IMR-90 (cell line): ENCODE measurements around the gene TMEM235. TPM values are rescaled to one million over a fixed set of nuclear protein-coding genes. Genes with fewer than 3 reads are reported as not detected.

ENCODE experiments used
- ATAC-seq: fragments of 200-7000 bp; cut with Tn5 transposase; 2 replicates; pipeline ENCODE4 v1.9.1; 2020; ENCODE audit warnings: low read depth, mild to moderate bottlenecking, moderate library complexity
- BruUV-seq: library from RNA; stranded (reverse); fragments of 400-500 nt; replicated peaks from 2 replicates; lab custom pipeline; 2021; lab: Mats Ljungman, UMichigan
- CTCF ChIA-PET: fragments of 300-600 bp; formaldehyde crosslinking; extraction: SDS; loops from one replicate; lab custom pipeline; 2021; ENCODE audit warnings: antibody characterized with exemption; lab: Yijun Ruan, JAX
- POLR2A ChIA-PET: fragments of 300-600 bp; sonication (Branson Sonifier 250); formaldehyde crosslinking; loops from one replicate; lab custom pipeline; 2022; ENCODE audit warnings: antibody characterized with exemption; ENCODE audit not compliant: unreplicated experiment; lab: Charles Lee
- DNase-seq: peaks from one replicate; pipeline ENCODE4 v3.0.0; 2013
- H2AFZ ChIP-seq: replicated peaks from 2 replicates; pipeline ENCODE3; 2013; ENCODE audit warnings: low read length, mild to moderate bottlenecking; ENCODE audit not compliant: poor library complexity
- H2AK5ac ChIP-seq: 2 replicates; pipeline ENCODE4 v1.6.1; 2013; ENCODE audit warnings: low read depth, low read length, inconsistent platforms
- H2AK9ac ChIP-seq: replicated peaks from 2 replicates; pipeline ENCODE3; 2013; ENCODE audit warnings: mild to moderate bottlenecking, low read depth, low read length, moderate library complexity; ENCODE audit not compliant: poor library complexity
- H2BK120ac ChIP-seq: 2 replicates; pipeline ENCODE4 v1.6.1; 2013; ENCODE audit warnings: low read depth, low read length, inconsistent platforms
- H2BK15ac ChIP-seq: 3 replicates; pipeline ENCODE4 v1.6.1; 2013; ENCODE audit warnings: low read depth, low read length, inconsistent platforms
- H2BK20ac ChIP-seq: 2 replicates; pipeline ENCODE4 v1.6.1; 2013; ENCODE audit warnings: low read depth, mild to moderate bottlenecking, inconsistent platforms, low read length, moderate library complexity
- H2BK5ac ChIP-seq: 2 replicates; pipeline ENCODE4 v1.6.1; 2013; ENCODE audit warnings: mild to moderate bottlenecking, low read depth, low read length, inconsistent platforms; ENCODE audit not compliant: poor library complexity, severe bottlenecking
- H3K14ac ChIP-seq: replicated peaks from 2 replicates; pipeline ENCODE4 v1.6.1; 2013; ENCODE audit warnings: low read depth, low read length, inconsistent platforms
- H3K18ac ChIP-seq: 2 replicates; pipeline ENCODE4 v1.6.1; 2013; ENCODE audit warnings: low read depth, low read length, control low read depth
- H3K23ac ChIP-seq: 2 replicates; pipeline ENCODE4 v1.6.1; 2013; ENCODE audit warnings: low read depth, low read length, inconsistent platforms
- H3K27ac ChIP-seq: 2 replicates; pipeline ENCODE4 v1.5.1; 2013; ENCODE audit warnings: mild to moderate bottlenecking, control low read depth, low read length; ENCODE audit not compliant: insufficient read depth
- H3K27me3 ChIP-seq: 2 replicates; pipeline ENCODE4 v1.6.1; 2013; ENCODE audit warnings: low read length; ENCODE audit not compliant: control insufficient read depth, insufficient read depth
- H3K36me3 ChIP-seq: 2 replicates; pipeline ENCODE4 v1.6.1; 2013; ENCODE audit warnings: low read length, mixed read lengths; ENCODE audit not compliant: control insufficient read depth, insufficient read depth
- H3K4ac ChIP-seq: 2 replicates; pipeline ENCODE4 v1.6.1; 2013; ENCODE audit warnings: low read depth, low read length, inconsistent platforms
- H3K4me1 ChIP-seq: 2 replicates; pipeline ENCODE4 v1.6.1; 2013; ENCODE audit warnings: low read length, mixed read lengths; ENCODE audit not compliant: control insufficient read depth, insufficient read depth
- H3K4me2 ChIP-seq: 2 replicates; pipeline ENCODE4 v1.6.1; 2013; ENCODE audit warnings: low read depth, mild to moderate bottlenecking, control low read depth, low read length, moderate library complexity
- H3K4me3 ChIP-seq: 2 replicates; pipeline ENCODE4 v1.5.1; 2013; ENCODE audit warnings: low read depth, mild to moderate bottlenecking, control low read depth, low read length, moderate library complexity; ENCODE audit not compliant: insufficient read depth
- H3K56ac ChIP-seq: 2 replicates; pipeline ENCODE4 v1.6.1; 2013; ENCODE audit warnings: low read length, inconsistent platforms; ENCODE audit not compliant: insufficient read depth; ENCODE audit errors: extremely low read depth
- H3K79me1 ChIP-seq, 2 experiments: 2 replicates each; pipeline ENCODE4 v1.6.1; 2013; ENCODE audit warnings: low read length in 2 of 2, inconsistent platforms in 1 of 2, low read depth in 1 of 2
- H3K9ac ChIP-seq: 2 replicates; pipeline ENCODE4 v1.6.1; 2013; ENCODE audit warnings: low read depth, low read length, control low read depth
- H3K9me1 ChIP-seq: 2 replicates; pipeline ENCODE4 v1.6.1; 2013; ENCODE audit warnings: low read length, inconsistent platforms; ENCODE audit not compliant: insufficient read depth
- H3K9me3 ChIP-seq: 2 replicates; pipeline ENCODE4 v1.6.1; 2013; ENCODE audit warnings: low read length; ENCODE audit not compliant: control insufficient read depth, insufficient read depth
- H4K20me1 ChIP-seq: 2 replicates; pipeline ENCODE4 v1.6.1; 2013; ENCODE audit warnings: low read length, inconsistent platforms; ENCODE audit not compliant: insufficient read depth
- H4K5ac ChIP-seq: 2 replicates; pipeline ENCODE4 v1.6.1; 2013; ENCODE audit warnings: mild to moderate bottlenecking, low read depth, low read length, control low read depth
- H4K8ac ChIP-seq, 2 experiments: 2 replicates each; pipeline ENCODE4 v1.6.1; 2013; ENCODE audit warnings: low read depth in 2 of 2, low read length in 2 of 2, control low read depth in 1 of 2, inconsistent platforms in 1 of 2
- H4K91ac ChIP-seq: 2 replicates; pipeline ENCODE4 v1.6.1; 2013; ENCODE audit warnings: low read depth, low read length, inconsistent platforms; ENCODE audit not compliant: insufficient read depth
- BHLHE40 ChIP-seq: fragments of 150-350 bp; IDR thresholded peaks from 2 replicates; pipeline ENCODE4 v1.6.1; 2016; ENCODE audit warnings: mild to moderate bottlenecking, low read depth, low read length
- CEBPB ChIP-seq: IDR thresholded peaks from 2 replicates; pipeline ENCODE4 v1.6.1; 2012; ENCODE audit warnings: low read depth, low read length, improper control_type of control experiment
- CHD1 ChIP-seq: IDR thresholded peaks from 2 replicates; pipeline ENCODE4 v1.6.1; 2012; ENCODE audit warnings: low read depth, low read length, improper control_type of control experiment
- FOS ChIP-seq: fragments of 150-350 bp; IDR thresholded peaks from 2 replicates; pipeline ENCODE4 v1.6.1; 2016; ENCODE audit warnings: low read depth, low read length
- MAFK ChIP-seq: IDR thresholded peaks from 2 replicates; pipeline ENCODE4 v1.6.1; 2012; ENCODE audit warnings: low read depth, low read length, improper control_type of control experiment
- MAZ ChIP-seq: IDR thresholded peaks from 2 replicates; pipeline ENCODE4 v1.6.1; 2012; ENCODE audit warnings: low read depth, mild to moderate bottlenecking, low read length, improper control_type of control experiment, moderate library complexity, borderline replicate concordance
- MXI1 ChIP-seq: IDR thresholded peaks from 2 replicates; pipeline ENCODE4 v1.6.1; 2012; ENCODE audit warnings: low read depth, mild to moderate bottlenecking, low read length, moderate library complexity, borderline replicate concordance
- NFE2L2 ChIP-seq: fragments of 150-350 bp; IDR thresholded peaks from 2 replicates; pipeline ENCODE4 v1.6.1; 2016; ENCODE audit warnings: low read depth, mild to moderate bottlenecking, low read length
- POLR2A ChIP-seq: IDR thresholded peaks from 2 replicates; pipeline ENCODE4 v1.6.1; 2012; ENCODE audit warnings: mild to moderate bottlenecking, low read depth, low read length
- RAD21 ChIP-seq: IDR thresholded peaks from 2 replicates; pipeline ENCODE4 v1.6.1; 2012; ENCODE audit warnings: low read length, improper control_type of control experiment
- RCOR1 ChIP-seq: IDR thresholded peaks from 2 replicates; pipeline ENCODE4 v1.6.1; 2012; ENCODE audit warnings: mild to moderate bottlenecking, low read length, improper control_type of control experiment; ENCODE audit not compliant: insufficient replicate concordance
- RFX5 ChIP-seq: IDR thresholded peaks from 2 replicates; pipeline ENCODE4 v1.8.0; 2012; ENCODE audit warnings: low read depth, mild to moderate bottlenecking, low read length, moderate library complexity
- SMC3 ChIP-seq: fragments of 150-350 bp; IDR thresholded peaks from 2 replicates; pipeline ENCODE4 v1.6.1; 2016; ENCODE audit warnings: low read depth, mild to moderate bottlenecking, antibody characterized with exemption, low read length, moderate library complexity
- WGBS, 2 experiments: methylation state at CpG; one replicate each; pipeline versions ENCODE4 v1.1.5 to v1.1.7; 2013; ENCODE audit warnings: missing lambda C conversion rate in 2 of 2; ENCODE audit not compliant: insufficient read length in 1 of 2; ENCODE audit errors: extremely low coverage in 2 of 2; 5-methylcytosine and 5-hydroxymethylcytosine counted together
- dilution Hi-C: fragments of 300-500 bp; cut with HindIII; formaldehyde crosslinking; loops from one replicate; pipeline ENCODE4 v1.14.3; 2018; ENCODE audit warnings: low sequenced_read_pairs; ENCODE audit not compliant: unreplicated experiment
- in situ Hi-C: fragments of 300-500 bp; cut with MboI; formaldehyde crosslinking; loops from 3 replicates; pipeline ENCODE4 v1.14.3; 2019; ENCODE audit warnings: low sequenced_read_pairs, inconsistent platforms, mixed read lengths
- intact Hi-C: fragments of 100-400 bp; cut with micrococcal nuclease; formaldehyde crosslinking; loops from 2 replicates; pipeline ENCODE4 v1.10.0; 2022
- polyA plus RNA-seq, 3 experiments: library from polyadenylated mRNA; depleted of rRNA; stranded (reverse); fragments of >200 nt; gene quantifications; 2 replicates each; pipeline ENCODE4 v1.2.3, GENCODE V29; 2012; ENCODE audit warnings: low replicate concordance in 1 of 3
- total RNA-seq: library from RNA; depleted of rRNA; stranded (reverse); fragments of >200 nt; gene quantifications from 2 replicates; pipeline ENCODE4 v1.2.3, GENCODE V29; 2012
- TF ChIP-seq, protein P1 (sequence below): fragments of 150-350 bp; IDR thresholded peaks from 2 replicates; pipeline ENCODE4 v1.6.1; 2016; ENCODE audit warnings: low read depth, mild to moderate bottlenecking, low read length, moderate library complexity, borderline replicate concordance
- TF ChIP-seq, protein P2 (sequence below): fragments of 150-350 bp; IDR thresholded peaks from 2 replicates; pipeline ENCODE4 v1.6.1; 2017; ENCODE audit warnings: mild to moderate bottlenecking, antibody characterized with exemption, low read length, low read depth
- TF ChIP-seq, protein P3 (sequence below): conservative IDR thresholded peaks from 2 replicates; pipeline ENCODE4 v1.5.1; 2012; ENCODE audit warnings: mild to moderate bottlenecking, low read depth, low read length, improper control_type of control experiment

TMEM235 gene
- total and polyA plus RNA-seq, 2 of the 4 experiments (the other 2 are of a cell fraction), result not detected

DNA sequence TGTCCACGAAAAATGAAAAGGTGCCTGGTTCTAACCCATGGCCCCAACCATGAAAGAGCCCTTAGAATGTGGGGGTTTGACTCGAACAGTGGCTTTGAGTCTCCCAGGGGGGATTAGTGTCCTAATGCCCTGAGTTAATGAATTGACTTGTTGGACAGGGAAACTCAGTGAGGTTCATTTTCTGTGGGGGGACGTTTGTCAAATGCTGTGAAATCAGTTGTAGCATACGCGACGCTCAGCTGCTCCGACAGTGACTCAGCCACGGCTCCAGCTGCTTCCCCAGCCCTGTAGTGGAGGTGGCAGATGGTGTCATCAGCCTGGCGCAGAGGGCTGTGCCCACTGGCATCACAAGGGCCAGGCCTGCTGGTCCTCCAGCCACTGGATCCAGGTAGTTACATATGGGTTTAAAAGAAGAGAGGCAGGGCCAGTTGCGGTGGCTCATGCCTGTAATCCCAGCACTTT lies 3.9 kb upstream of the TMEM235 start:
- no peaks in the 10 kb centered on the region; the same call in 1 of the 2 replicates for H4K20me1 ChIP-seq
- dilution Hi-C loops, result no loop called here
- peaks cover 25% of the 10 kb centered on the region for H3K27me3 ChIP-seq
- peaks cover 0 to 3% of the 10 kb centered on the region in 2 experiments; a peak in 1 of 4 replicates for H3K79me1 ChIP-seq
- no peak overlapping the region for H3K56ac ChIP-seq
- H3K4ac ChIP-seq, result no peak overlapping the region
- H4K8ac ChIP-seq, result no peak overlapping the region
- H4K91ac ChIP-seq, result no peak overlapping the region
- ATAC-seq (no peak), DNase-seq (peak; percentile 16)
- H4K5ac ChIP-seq, result no peak overlapping the region
- ChIA-PET CTCF (no interaction called here), POLR2A (no interaction called here)
- H3K36me3 ChIP-seq, result no peaks in the 10 kb centered on the region
- intact Hi-C loops, result no loop called here
- no peaks in the 10 kb centered on the region for H3K4me1 ChIP-seq
- no peak overlapping the region for H2BK20ac ChIP-seq
- BruUV-seq, result no TSS peak
- H2BK15ac ChIP-seq, result no peak overlapping the region
- peak overlapping the region; percentile 55 for H2AK9ac ChIP-seq
- no peak overlapping the region for H3K14ac ChIP-seq
- no peaks in the 10 kb centered on the region for H3K9me3 ChIP-seq
- no peak overlapping the region for H2BK120ac ChIP-seq
- H2AK5ac ChIP-seq, result no peak overlapping the region
- TF ChIP-seq, protein P1, sequence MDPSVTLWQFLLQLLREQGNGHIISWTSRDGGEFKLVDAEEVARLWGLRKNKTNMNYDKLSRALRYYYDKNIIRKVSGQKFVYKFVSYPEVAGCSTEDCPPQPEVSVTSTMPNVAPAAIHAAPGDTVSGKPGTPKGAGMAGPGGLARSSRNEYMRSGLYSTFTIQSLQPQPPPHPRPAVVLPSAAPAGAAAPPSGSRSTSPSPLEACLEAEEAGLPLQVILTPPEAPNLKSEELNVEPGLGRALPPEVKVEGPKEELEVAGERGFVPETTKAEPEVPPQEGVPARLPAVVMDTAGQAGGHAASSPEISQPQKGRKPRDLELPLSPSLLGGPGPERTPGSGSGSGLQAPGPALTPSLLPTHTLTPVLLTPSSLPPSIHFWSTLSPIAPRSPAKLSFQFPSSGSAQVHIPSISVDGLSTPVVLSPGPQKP, result no peak
- TF ChIP-seq FOS (no peak), MXI1 (no peak), RCOR1 (no peak), MAFK (no peak), CEBPB (no peak), POLR2A (no peak), SMC3 (no peak), RAD21 (no peak), CHD1 (no peak), BHLHE40 (no peak), NFE2L2 (no peak), MAZ (no peak), RFX5 (no peak)
- TF ChIP-seq, protein P2, sequence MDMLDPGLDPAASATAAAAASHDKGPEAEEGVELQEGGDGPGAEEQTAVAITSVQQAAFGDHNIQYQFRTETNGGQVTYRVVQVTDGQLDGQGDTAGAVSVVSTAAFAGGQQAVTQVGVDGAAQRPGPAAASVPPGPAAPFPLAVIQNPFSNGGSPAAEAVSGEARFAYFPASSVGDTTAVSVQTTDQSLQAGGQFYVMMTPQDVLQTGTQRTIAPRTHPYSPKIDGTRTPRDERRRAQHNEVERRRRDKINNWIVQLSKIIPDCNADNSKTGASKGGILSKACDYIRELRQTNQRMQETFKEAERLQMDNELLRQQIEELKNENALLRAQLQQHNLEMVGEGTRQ, result no peak
- TF ChIP-seq, protein P3, sequence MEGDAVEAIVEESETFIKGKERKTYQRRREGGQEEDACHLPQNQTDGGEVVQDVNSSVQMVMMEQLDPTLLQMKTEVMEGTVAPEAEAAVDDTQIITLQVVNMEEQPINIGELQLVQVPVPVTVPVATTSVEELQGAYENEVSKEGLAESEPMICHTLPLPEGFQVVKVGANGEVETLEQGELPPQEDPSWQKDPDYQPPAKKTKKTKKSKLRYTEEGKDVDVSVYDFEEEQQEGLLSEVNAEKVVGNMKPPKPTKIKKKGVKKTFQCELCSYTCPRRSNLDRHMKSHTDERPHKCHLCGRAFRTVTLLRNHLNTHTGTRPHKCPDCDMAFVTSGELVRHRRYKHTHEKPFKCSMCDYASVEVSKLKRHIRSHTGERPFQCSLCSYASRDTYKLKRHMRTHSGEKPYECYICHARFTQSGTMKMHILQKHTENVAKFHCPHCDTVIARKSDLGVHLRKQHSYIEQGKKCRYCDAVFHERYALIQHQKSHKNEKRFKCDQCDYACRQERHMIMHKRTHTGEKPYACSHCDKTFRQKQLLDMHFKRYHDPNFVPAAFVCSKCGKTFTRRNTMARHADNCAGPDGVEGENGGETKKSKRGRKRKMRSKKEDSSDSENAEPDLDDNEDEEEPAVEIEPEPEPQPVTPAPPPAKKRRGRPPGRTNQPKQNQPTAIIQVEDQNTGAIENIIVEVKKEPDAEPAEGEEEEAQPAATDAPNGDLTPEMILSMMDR, result no peak
- H3K27ac ChIP-seq, result no peak overlapping the region
- H3K4me3 ChIP-seq, result no peak overlapping the region
- H3K23ac ChIP-seq, result no peak overlapping the region
- WGBS, 2 experiments, result 30% methylated on average over 2 of the region's 10 CpGs; no CpG with 5 or more reads in 1 of the 2 experiments
- in situ Hi-C loops, result no loop called here
- no peak overlapping the region for H2BK5ac ChIP-seq
- no peak overlapping the region for H2AFZ ChIP-seq
- no peak overlapping the region for H3K4me2 ChIP-seq
- no peak overlapping the region for H3K9ac ChIP-seq
- no peaks in the 10 kb centered on the region for H3K9me1 ChIP-seq
- no peak overlapping the region for H3K18ac ChIP-seq
